Measurements from ENCODE around the gene TPRN.

Gene TPRN

GRCh38 chr9:137162505-137163364 lies 37.8 kb downstream of the TPRN start:
- DNase-seq (ENCODE audit: low read depth in 1 of 2, low spot score in 1 of 2), result no peak

- DNase-seq (ENCODE audit: low read depth in 1 of 2, low spot score in 1 of 2), result no peak
Observed at GRCh38 chr9:137161558-137162486, 38.7 kb downstream of the TPRN start.

- DNase-seq (ENCODE audit: low read depth in 1 of 2, low spot score in 1 of 2), result no peak
Observed at GRCh38 chr9:137160716-137161557, 39.6 kb downstream of the TPRN start.

- no peak for DNase-seq (ENCODE audit: low read depth in 1 of 2, low spot score in 1 of 2)
Observed at GRCh38 chr9:137160054-137160425, 40.5 kb downstream of the TPRN start.

GRCh38 chr9:137159105-137160053 lies 41.2 kb downstream of the TPRN start:
- DNase-seq (ENCODE audit: low read depth in 1 of 2, low spot score in 1 of 2), result no peak

- no peak for DNase-seq (ENCODE audit: low read depth in 1 of 2, low spot score in 1 of 2)
Observed at GRCh38 chr9:137158625-137159024, 41.9 kb downstream of the TPRN start.

GRCh38 chr9:137157618-137158415 lies 42.7 kb downstream of the TPRN start:
- no peak for DNase-seq (ENCODE audit: low read depth in 1 of 2, low spot score in 1 of 2)

GRCh38 chr9:137156567-137157375 lies 43.8 kb downstream of the TPRN start:
- peak; percentile 39 for DNase-seq (ENCODE audit: low read depth in 1 of 2, low spot score in 1 of 2)

- DNase-seq (ENCODE audit: low read depth in 1 of 2, low spot score in 1 of 2), result no peak
Observed at GRCh38 chr9:137152844-137153405, 47.6 kb downstream of the TPRN start.

- DNase-seq (ENCODE audit: low read depth in 1 of 2, low spot score in 1 of 2), result peak in 1 of 2 donors; percentile 39
Observed at GRCh38 chr9:137150617-137151457, 49.7 kb downstream of the TPRN start.

GRCh38 chr9:137149942-137150616 lies 50.5 kb downstream of the TPRN start:
- DNase-seq (ENCODE audit: low read depth in 1 of 2, low spot score in 1 of 2), result no peak

- no peak for DNase-seq (ENCODE audit: low read depth in 1 of 2, low spot score in 1 of 2)
Observed at GRCh38 chr9:137149363-137149762, 51.2 kb downstream of the TPRN start.

- DNase-seq (ENCODE audit: low read depth in 1 of 2, low spot score in 1 of 2), result no peak
Observed at GRCh38 chr9:137148661-137149060, 51.9 kb downstream of the TPRN start.

GRCh38 chr9:137148242-137148641 lies 52.3 kb downstream of the TPRN start:
- no peak for DNase-seq (ENCODE audit: low read depth in 1 of 2, low spot score in 1 of 2)

- no peak for DNase-seq (ENCODE audit: low read depth in 1 of 2, low spot score in 1 of 2)
Observed at GRCh38 chr9:137147793-137148160, 52.8 kb downstream of the TPRN start.

GRCh38 chr9:137147091-137147792 lies 53.3 kb downstream of the TPRN start:
- no peak for DNase-seq (ENCODE audit: low read depth in 1 of 2, low spot score in 1 of 2)

All from activated CD4-positive, alpha-beta T cell treated with anti-CD3 and anti-CD28 coated beads, Interleukin-2, amount 50 U/mL, for 24 hours (primary cell).